ENCODE measurements around the gene KCNQ1OT1. TPM values are rescaled to one million over a fixed set of nuclear protein-coding genes. Genes with fewer than 3 reads are reported as not detected.

Gene KCNQ1OT1
- total RNA-seq, 1 experiment from 2014 or later, result 1.2 TPM

- Histone ChIP-seq H2AK5ac (ENCODE audit: insufficient read length, low read length) (no peak overlapping the region), H3K27me3 (ENCODE audit: insufficient read depth, low read length) (peaks cover 10% of the 10 kb centered on the region; the same call in 1 of the 2 replicates), H3K79me2 (ENCODE audit: insufficient read depth, low read length) (no peaks in the 10 kb centered on the region), H3K18ac (ENCODE audit: insufficient read length, low read depth, low read length) (no peak overlapping the region), H3K9ac (ENCODE audit: extremely low read depth, insufficient read length, low read length) (no peak overlapping the region), H2BK20ac (ENCODE audit: low read depth, low read length, poor library complexity, severe bottlenecking) (no peak overlapping the region), H3K23ac (ENCODE audit: insufficient read length, low read depth, low read length) (no peak overlapping the region), H3K4me1 (ENCODE audit: insufficient read depth, low read length) (no peaks in the 10 kb centered on the region), H3K27ac (ENCODE audit: insufficient read length, low read depth, low read length) (no peak overlapping the region), H4K5ac (ENCODE audit: insufficient read length, low read depth, low read length) (no peak overlapping the region), H3K23me2 (ENCODE audit: insufficient read length, low read depth, low read length, poor library complexity, severe bottlenecking) (no peaks in the 10 kb centered on the region), H2BK120ac (ENCODE audit: low read depth, low read length, poor library complexity, severe bottlenecking) (no peak overlapping the region), H3K79me1 (ENCODE audit: insufficient read depth, low read depth, low read length, poor library complexity, severe bottlenecking) (no peaks in the 10 kb centered on the region), H3K56ac (ENCODE audit: insufficient read length, low read depth, low read length) (no peak overlapping the region), H4K8ac (replicated peaks; ENCODE audit: insufficient read length, low read depth, low read length) (no peak overlapping the region), H3K9me3 (ENCODE audit: control insufficient read depth, low read depth, low read length) (peaks cover 69% of the 10 kb centered on the region), H2BK5ac (ENCODE audit: insufficient read length, low read length) (no peak overlapping the region), H3K4me2 (ENCODE audit: insufficient read depth, insufficient read length, low read length) (no peak overlapping the region), H3K4ac (ENCODE audit: low read depth, low read length) (no peak overlapping the region), H2BK12ac (ENCODE audit: insufficient read length, low read depth, low read length) (no peak overlapping the region), H3T11ph (ENCODE audit: low read length) (no peak overlapping the region), H2AFZ (ENCODE audit: low read length) (no peak overlapping the region), H4K91ac (ENCODE audit: insufficient read length, low read depth, low read length) (no peak overlapping the region), H4K20me1 (ENCODE audit: control insufficient read depth, insufficient read depth, insufficient read length) (no peaks in the 10 kb centered on the region), H3K14ac (ENCODE audit: insufficient read depth, low read length) (no peak overlapping the region), H2BK15ac (ENCODE audit: low read depth, low read length) (no peak overlapping the region)
- no peak overlapping the region for H3K27ac Mint-ChIP-seq
- DNase-seq, result no peak
- TF ChIP-seq, protein P1, sequence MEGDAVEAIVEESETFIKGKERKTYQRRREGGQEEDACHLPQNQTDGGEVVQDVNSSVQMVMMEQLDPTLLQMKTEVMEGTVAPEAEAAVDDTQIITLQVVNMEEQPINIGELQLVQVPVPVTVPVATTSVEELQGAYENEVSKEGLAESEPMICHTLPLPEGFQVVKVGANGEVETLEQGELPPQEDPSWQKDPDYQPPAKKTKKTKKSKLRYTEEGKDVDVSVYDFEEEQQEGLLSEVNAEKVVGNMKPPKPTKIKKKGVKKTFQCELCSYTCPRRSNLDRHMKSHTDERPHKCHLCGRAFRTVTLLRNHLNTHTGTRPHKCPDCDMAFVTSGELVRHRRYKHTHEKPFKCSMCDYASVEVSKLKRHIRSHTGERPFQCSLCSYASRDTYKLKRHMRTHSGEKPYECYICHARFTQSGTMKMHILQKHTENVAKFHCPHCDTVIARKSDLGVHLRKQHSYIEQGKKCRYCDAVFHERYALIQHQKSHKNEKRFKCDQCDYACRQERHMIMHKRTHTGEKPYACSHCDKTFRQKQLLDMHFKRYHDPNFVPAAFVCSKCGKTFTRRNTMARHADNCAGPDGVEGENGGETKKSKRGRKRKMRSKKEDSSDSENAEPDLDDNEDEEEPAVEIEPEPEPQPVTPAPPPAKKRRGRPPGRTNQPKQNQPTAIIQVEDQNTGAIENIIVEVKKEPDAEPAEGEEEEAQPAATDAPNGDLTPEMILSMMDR (conservative IDR thresholded peaks at IDR 0.05), result no peak
- no CpG with 5 or more reads among the region's 6 CpGs for WGBS (ENCODE audit: extremely low coverage, insufficient read length, low lambda C conversion rate)
- peaks cover 91% of the 10 kb centered on the region for H3K27me3 Mint-ChIP-seq (ENCODE audit: low read depth)
- peaks cover 5 to 10% of the 10 kb centered on the region in 2 experiments; a peak in 3 of 4 replicates for H3K4me1 Mint-ChIP-seq
- H3K9me3 Mint-ChIP-seq, result peaks cover 87 to 97% of the 10 kb centered on the region in 2 experiments
- peaks cover 36 to 58% (median 41%) of the 10 kb centered on the region in 3 experiments for H3K36me3 Mint-ChIP-seq (ENCODE audit: insufficient read depth in 1 of 3, low read depth in 3 of 3)
- no peak overlapping the region for H3K4me3 Mint-ChIP-seq
Observed at GRCh38 chr11:2655016-2655719, 44.6 kb downstream of the KCNQ1OT1 start.
